CD4-positive, alpha-beta T cell treated with Interleukin-21 for 1 hour (primary cell): ENCODE data around the gene SMG9.
A peak's percentile ranks its signal among the peaks of the same experiment; 100 is the strongest.

Experiments used
- DNase-seq: peaks from one replicate; pipeline ENCODE4 v3.0.0-alpha.2; 2020

The SMG9 gene

GRCh38 chr19:43720936-43721335 is 33.8 kb downstream of the SMG9 start:
- DNase-seq = no peak

- DNase-seq = no peak
Observed at GRCh38 chr19:43719918-43720317, 34.8 kb downstream of the SMG9 start.

- no peak for DNase-seq
Observed at GRCh38 chr19:43719378-43719868, 35.3 kb downstream of the SMG9 start.

- DNase-seq = no peak
Observed at GRCh38 chr19:43718627-43719377, 36.0 kb downstream of the SMG9 start.

- DNase-seq = no peak
Observed at GRCh38 chr19:43715776-43716175, 39.0 kb downstream of the SMG9 start, which contains the start of gene IRGC. TSS of gene IRGC (plus strand) at chr19:43716076. CDS start at chr19:43718559, 2,483 bp downstream.

GRCh38 chr19:43713208-43713607 is 41.6 kb downstream of the SMG9 start:
- DNase-seq = no peak

- DNase-seq = no peak
Observed at GRCh38 chr19:43711751-43712355, 42.9 kb downstream of the SMG9 start.

- DNase-seq = no peak
Observed at GRCh38 chr19:43708716-43709115, 46.0 kb downstream of the SMG9 start.

GRCh38 chr19:43707158-43707712 is 47.5 kb downstream of the SMG9 start:
- DNase-seq = no peak

- no peak for DNase-seq
Observed at GRCh38 chr19:43705729-43706128, 49.0 kb downstream of the SMG9 start.

GRCh38 chr19:43704002-43704705 is 50.6 kb downstream of the SMG9 start:
- DNase-seq = no peak

- DNase-seq = peak; percentile 20
Observed at GRCh38 chr19:43700395-43701000, 54.3 kb downstream of the SMG9 start.

- no peak for DNase-seq
Observed at GRCh38 chr19:43699506-43700394, 55.0 kb downstream of the SMG9 start.

- DNase-seq = no peak
Observed at GRCh38 chr19:43697295-43697694, 57.5 kb downstream of the SMG9 start.

GRCh38 chr19:43695985-43696704 is 58.6 kb downstream of the SMG9 start:
- DNase-seq = no peak

GRCh38 chr19:43694553-43694952 is 60.2 kb downstream of the SMG9 start:
- DNase-seq = no peak

GRCh38 chr19:43692877-43693276 is 61.9 kb downstream of the SMG9 start:
- DNase-seq = no peak

GRCh38 chr19:43692385-43692784 is 62.4 kb downstream of the SMG9 start:
- no peak for DNase-seq

GRCh38 chr19:43691755-43692154 is 63.0 kb downstream of the SMG9 start:
- DNase-seq = no peak

GRCh38 chr19:43690890-43691289 is 63.9 kb downstream of the SMG9 start:
- DNase-seq = no peak

- DNase-seq = no peak
Observed at GRCh38 chr19:43690444-43690843, 64.3 kb downstream of the SMG9 start.
